Thyroid gland (tissue), 4 donors: Measurements from ENCODE around the gene ENTPD6.

ENCODE experiments used
- CTCF ChIP-seq, 6 experiments: fragments of 200-600 bp in 3 of 6; fragments of 450-650 bp in 3 of 6; sonication (generic) in 3 of 6; IDR thresholded peaks; one replicate each; pipeline ENCODE4 v1.5.1; 2016 to 2019; ENCODE audit warnings: antibody characterized with exemption in 6 of 6, mild to moderate bottlenecking in 2 of 6, inconsistent platforms in 1 of 6, moderate library complexity in 1 of 6
- POLR2A ChIP-seq, 2 donors: fragments of 450-650 bp; IDR thresholded peaks; one replicate each; pipeline ENCODE4 v1.6.1; 2017; ENCODE audit warnings: antibody characterized with exemption in 2 of 2, mild to moderate bottlenecking in 2 of 2, moderate library complexity in 1 of 2

- TF ChIP-seq CTCF (IDR thresholded peaks at IDR 0.05) (no peak), POLR2A (IDR thresholded peaks at IDR 0.05) (no peak)
These were observed 46.7 kb downstream of the ENTPD6 start for GRCh38 chr20:25242231-25242630.
